D721Med (cell line): ENCODE results near the gene DNAJC12.

Experiments used
- DNase-seq: peaks from one replicate; pipeline ENCODE4 v3.0.0; 2011; ENCODE audit warnings: low spot score; ENCODE audit not compliant: insufficient read length
- FAIRE-seq: peaks from 2 replicates; lab custom pipeline; 2011; peaks lifted over from hg19 to GRCh38; lab: Jason Lieb, UNC
- CTCF ChIP-seq: IDR thresholded peaks from 2 replicates; pipeline ENCODE4 v1.5.1; 2012; ENCODE audit warnings: mild to moderate bottlenecking, control low read depth; ENCODE audit not compliant: insufficient read depth; ENCODE audit errors: missing control alignments

Gene DNAJC12

GRCh38 chr10:67793313-67793712 lies 44.7 kb downstream of the DNAJC12 start:
- no peak for FAIRE-seq
- no peak for DNase-seq
- no peak for TF ChIP-seq CTCF

GRCh38 chr10:67792653-67793052 lies 45.3 kb downstream of the DNAJC12 start:
- no peak for TF ChIP-seq CTCF

GRCh38 chr10:67790534-67791408 lies 47.2 kb downstream of the DNAJC12 start:
- no peak for FAIRE-seq
- DNase-seq: no peak
- no peak for TF ChIP-seq CTCF

More at GRCh38 chr10:67792653-67793052, 45.3 kb downstream of the DNAJC12 start:
- DNase-seq (no peak), FAIRE-seq (no peak)

GRCh38 chr10:67789769-67790168 lies 48.2 kb downstream of the DNAJC12 start:
- no peak for DNase-seq
- FAIRE-seq: no peak
- no peak for TF ChIP-seq CTCF

GRCh38 chr10:67788028-67788886 lies 49.7 kb downstream of the DNAJC12 start:
- no peak for FAIRE-seq
- no peak for DNase-seq

GRCh38 chr10:67785098-67785497 lies 52.9 kb downstream of the DNAJC12 start:
- DNase-seq (no peak), FAIRE-seq (no peak)

More at GRCh38 chr10:67788028-67788886, 49.7 kb downstream of the DNAJC12 start:
- TF ChIP-seq CTCF: peak; percentile 64

More at GRCh38 chr10:67785098-67785497, 52.9 kb downstream of the DNAJC12 start:
- TF ChIP-seq CTCF: no peak
